Measurements from ENCODE around the gene HIVEP3.

DNA sequence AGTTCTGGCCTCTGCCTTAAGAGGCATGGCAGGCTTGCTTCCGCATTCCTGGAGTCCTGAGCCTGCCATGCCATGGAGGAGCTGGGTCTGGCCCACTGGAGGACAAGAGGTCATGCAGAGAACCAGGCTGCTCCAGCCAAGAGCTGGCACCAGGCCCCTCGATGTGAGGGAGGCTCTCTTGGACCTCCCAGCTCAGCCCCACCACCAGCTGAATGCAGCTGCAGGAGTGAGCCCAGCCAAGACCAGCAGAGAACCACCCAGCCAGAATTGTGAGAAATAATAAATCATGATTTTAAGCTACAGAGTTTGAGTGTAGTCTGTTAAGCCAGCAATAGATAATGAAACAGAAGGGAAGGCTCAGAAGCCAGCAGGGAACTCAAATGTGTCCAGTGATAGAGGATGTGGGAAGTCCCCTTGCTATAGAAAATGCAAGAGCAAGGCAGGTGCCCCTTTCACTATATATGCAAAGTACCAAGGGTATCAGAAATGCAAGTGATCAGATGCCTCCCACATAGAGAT lies 118.4 kb downstream of the HIVEP3 start:
- TF ChIP-seq, protein P1, sequence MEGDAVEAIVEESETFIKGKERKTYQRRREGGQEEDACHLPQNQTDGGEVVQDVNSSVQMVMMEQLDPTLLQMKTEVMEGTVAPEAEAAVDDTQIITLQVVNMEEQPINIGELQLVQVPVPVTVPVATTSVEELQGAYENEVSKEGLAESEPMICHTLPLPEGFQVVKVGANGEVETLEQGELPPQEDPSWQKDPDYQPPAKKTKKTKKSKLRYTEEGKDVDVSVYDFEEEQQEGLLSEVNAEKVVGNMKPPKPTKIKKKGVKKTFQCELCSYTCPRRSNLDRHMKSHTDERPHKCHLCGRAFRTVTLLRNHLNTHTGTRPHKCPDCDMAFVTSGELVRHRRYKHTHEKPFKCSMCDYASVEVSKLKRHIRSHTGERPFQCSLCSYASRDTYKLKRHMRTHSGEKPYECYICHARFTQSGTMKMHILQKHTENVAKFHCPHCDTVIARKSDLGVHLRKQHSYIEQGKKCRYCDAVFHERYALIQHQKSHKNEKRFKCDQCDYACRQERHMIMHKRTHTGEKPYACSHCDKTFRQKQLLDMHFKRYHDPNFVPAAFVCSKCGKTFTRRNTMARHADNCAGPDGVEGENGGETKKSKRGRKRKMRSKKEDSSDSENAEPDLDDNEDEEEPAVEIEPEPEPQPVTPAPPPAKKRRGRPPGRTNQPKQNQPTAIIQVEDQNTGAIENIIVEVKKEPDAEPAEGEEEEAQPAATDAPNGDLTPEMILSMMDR (IDR thresholded peaks at IDR 0.05): no peak
- TF ChIP-seq POLR2AphosphoS5 (IDR thresholded peaks at IDR 0.05; ENCODE audit: low read depth, low read length): no peak

Measured in Panc1 (cell line).